HUES6 (cell line): Measurements from ENCODE around the gene OSBPL10.
A peak's percentile ranks its signal among the peaks of the same experiment; 100 is the strongest.

ENCODE experiments used
- H3K27ac ChIP-seq: 2 replicates; pipeline ENCODE4 v1.7.0; 2013; ENCODE audit warnings: low read depth, mild to moderate bottlenecking, low read length, inconsistent platforms
- H3K27me3 ChIP-seq: 2 replicates; pipeline ENCODE4 v1.6.1; 2013; ENCODE audit warnings: low read length; ENCODE audit not compliant: control insufficient read depth, insufficient read depth
- H3K36me3 ChIP-seq: 2 replicates; pipeline ENCODE4 v1.6.1; 2013; ENCODE audit warnings: low read length; ENCODE audit not compliant: control insufficient read depth, insufficient read depth
- H3K4me1 ChIP-seq: 2 replicates; pipeline ENCODE4 v1.6.1; 2013; ENCODE audit warnings: low read length; ENCODE audit not compliant: control insufficient read depth, insufficient read depth
- H3K4me3 ChIP-seq: 2 replicates; pipeline ENCODE4 v1.5.1; 2013; ENCODE audit warnings: low read depth, low read length
- H3K9ac ChIP-seq: one replicate; pipeline ENCODE4 v1.6.1; 2013; ENCODE audit warnings: mild to moderate bottlenecking, low read length
- H3K9me3 ChIP-seq: 2 replicates; pipeline ENCODE4 v1.6.1; 2013; ENCODE audit warnings: low read depth, low read length; ENCODE audit not compliant: control insufficient read depth, insufficient read depth

OSBPL10 gene

GRCh38 chr3:31636694-31637442 lies 344.2 kb downstream of the OSBPL10 start:
- H3K4me3 ChIP-seq: no peak overlapping the region
- no peaks in the 10 kb centered on the region for H3K4me1 ChIP-seq
- no peaks in the 10 kb centered on the region for H3K27me3 ChIP-seq
- H3K9me3 ChIP-seq: no peaks in the 10 kb centered on the region
- H3K9ac ChIP-seq: no peak overlapping the region
- no peak overlapping the region for H3K27ac ChIP-seq
- H3K36me3 ChIP-seq: peaks cover 35% of the 10 kb centered on the region

GRCh38 chr3:31636049-31636448 lies 345.0 kb downstream of the OSBPL10 start:
- Histone ChIP-seq H3K9ac (no peak overlapping the region), H3K4me1 (no peaks in the 10 kb centered on the region), H3K36me3 (peaks cover 41% of the 10 kb centered on the region), H3K27me3 (no peaks in the 10 kb centered on the region), H3K27ac (no peak overlapping the region), H3K9me3 (no peaks in the 10 kb centered on the region), H3K4me3 (no peak overlapping the region)

- H3K36me3 ChIP-seq: peaks cover 45% of the 10 kb centered on the region
These were observed 345.5 kb downstream of the OSBPL10 start for GRCh38 chr3:31635545-31635944.

GRCh38 chr3:31634476-31634875 lies 346.6 kb downstream of the OSBPL10 start:
- H3K9ac ChIP-seq: no peak overlapping the region
- no peak overlapping the region for H3K27ac ChIP-seq
- peaks cover 56% of the 10 kb centered on the region for H3K36me3 ChIP-seq

More at GRCh38 chr3:31635545-31635944, 345.5 kb downstream of the OSBPL10 start:
- Histone ChIP-seq H3K9me3 (no peaks in the 10 kb centered on the region), H3K9ac (no peak overlapping the region), H3K27ac (no peak overlapping the region), H3K4me1 (no peaks in the 10 kb centered on the region), H3K4me3 (no peak overlapping the region), H3K27me3 (no peaks in the 10 kb centered on the region)

GRCh38 chr3:31629054-31629453 lies 352.0 kb downstream of the OSBPL10 start:
- H3K4me3 ChIP-seq: no peak overlapping the region
- H3K9ac ChIP-seq: no peak overlapping the region
- H3K36me3 ChIP-seq: peaks cover 53% of the 10 kb centered on the region
- H3K27ac ChIP-seq: no peak overlapping the region
- no peaks in the 10 kb centered on the region for H3K27me3 ChIP-seq
- peaks cover 21% of the 10 kb centered on the region; the same call in 1 of the 2 replicates for H3K4me1 ChIP-seq
- no peaks in the 10 kb centered on the region for H3K9me3 ChIP-seq

More at GRCh38 chr3:31634476-31634875, 346.6 kb downstream of the OSBPL10 start:
- H3K9me3 ChIP-seq: no peaks in the 10 kb centered on the region
- H3K27me3 ChIP-seq: no peaks in the 10 kb centered on the region
- H3K4me1 ChIP-seq: no peaks in the 10 kb centered on the region
- no peak overlapping the region for H3K4me3 ChIP-seq

- peaks cover 38% of the 10 kb centered on the region for H3K36me3 ChIP-seq
- H3K4me1 ChIP-seq: peaks cover 21% of the 10 kb centered on the region; the same call in 1 of the 2 replicates
These were observed 355.7 kb downstream of the OSBPL10 start for GRCh38 chr3:31625358-31625757.

GRCh38 chr3:31624083-31624709 lies 356.9 kb downstream of the OSBPL10 start:
- no peaks in the 10 kb centered on the region for H3K27me3 ChIP-seq
- H3K27ac ChIP-seq: peak overlapping the region; percentile 0; the same call in 1 of the 2 replicates
- H3K4me1 ChIP-seq: peaks cover 21% of the 10 kb centered on the region; the same call in 1 of the 2 replicates
- no peak overlapping the region for H3K4me3 ChIP-seq
- H3K9ac ChIP-seq: no peak overlapping the region
- no peaks in the 10 kb centered on the region for H3K9me3 ChIP-seq
- peaks cover 35% of the 10 kb centered on the region for H3K36me3 ChIP-seq

More at GRCh38 chr3:31625358-31625757, 355.7 kb downstream of the OSBPL10 start:
- no peak overlapping the region for H3K4me3 ChIP-seq
- H3K27ac ChIP-seq: 0 out of 2 replicates have a peak overlapping the region, but pooled peaks have one; percentile 0
- no peak overlapping the region for H3K9ac ChIP-seq
- H3K9me3 ChIP-seq: no peaks in the 10 kb centered on the region
- H3K27me3 ChIP-seq: no peaks in the 10 kb centered on the region

- no peaks in the 10 kb centered on the region for H3K27me3 ChIP-seq
- H3K27ac ChIP-seq: no peak overlapping the region
- H3K9ac ChIP-seq: no peak overlapping the region
- H3K9me3 ChIP-seq: no peaks in the 10 kb centered on the region
- no peak overlapping the region for H3K4me3 ChIP-seq
- peaks cover 40% of the 10 kb centered on the region for H3K36me3 ChIP-seq
- peaks cover 21% of the 10 kb centered on the region; the same call in 1 of the 2 replicates for H3K4me1 ChIP-seq
These were observed 358.3 kb downstream of the OSBPL10 start for GRCh38 chr3:31622636-31623288.

- peaks cover 32% of the 10 kb centered on the region for H3K36me3 ChIP-seq
- peaks cover 21% of the 10 kb centered on the region; the same call in 1 of the 2 replicates for H3K4me1 ChIP-seq
- H3K27ac ChIP-seq: no peak overlapping the region
- no peaks in the 10 kb centered on the region for H3K9me3 ChIP-seq
- no peak overlapping the region for H3K4me3 ChIP-seq
- no peak overlapping the region for H3K9ac ChIP-seq
- H3K27me3 ChIP-seq: no peaks in the 10 kb centered on the region
These were observed 359.7 kb downstream of the OSBPL10 start for GRCh38 chr3:31621314-31621713.

- H3K27ac ChIP-seq: no peak overlapping the region
- H3K4me3 ChIP-seq: no peak overlapping the region
- peaks cover 22% of the 10 kb centered on the region; the same call in 1 of the 2 replicates for H3K4me1 ChIP-seq
- no peak overlapping the region for H3K9ac ChIP-seq
- no peaks in the 10 kb centered on the region for H3K27me3 ChIP-seq
- no peaks in the 10 kb centered on the region for H3K9me3 ChIP-seq
- H3K36me3 ChIP-seq: peaks cover 30% of the 10 kb centered on the region
These were observed 360.4 kb downstream of the OSBPL10 start for GRCh38 chr3:31620656-31621055.
